ENCODE measurements around the gene TRAF1. TPM values are rescaled to one million over a fixed set of nuclear protein-coding genes. Genes with fewer than 3 reads are reported as not detected.

TRAF1 gene
- total RNA-seq, 4 donors from 2014 or later: 12.3 to 21.0 (median 19.8) TPM

DNA sequence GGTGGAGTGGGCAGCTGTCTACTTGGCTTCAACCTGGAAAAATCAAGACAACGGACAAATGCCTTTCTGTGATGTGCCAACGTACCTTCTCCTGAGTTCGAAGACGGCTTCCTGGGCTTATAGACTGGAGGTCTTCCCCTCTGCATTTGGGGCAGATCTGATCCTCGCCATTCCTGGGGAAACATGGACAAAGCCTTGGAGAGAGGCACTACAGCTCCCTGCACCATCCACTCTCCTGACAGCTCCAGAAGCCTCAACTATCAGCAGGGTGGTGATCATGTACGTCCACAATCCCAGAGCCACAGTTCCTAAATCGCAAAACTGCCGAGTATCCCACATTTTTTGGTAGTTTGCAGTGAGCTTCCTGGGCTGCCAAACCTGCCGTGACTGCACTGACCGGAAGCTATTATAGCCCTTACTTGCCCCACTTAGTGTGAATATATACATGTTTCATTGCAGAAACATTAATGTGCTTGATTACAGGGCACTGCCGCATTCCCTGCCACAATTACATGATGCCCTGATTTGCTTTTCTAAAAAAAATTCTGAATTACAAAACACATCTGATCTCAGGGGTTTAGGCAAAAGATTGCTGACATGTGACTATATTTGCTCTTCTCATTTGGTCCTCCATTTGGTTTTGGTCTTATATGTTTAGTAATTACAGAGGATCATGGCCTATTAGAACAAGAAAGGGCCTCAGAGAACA is 2.8 kb downstream of the TRAF1 start:
- H3K4me3 ChIP-seq: no peak overlapping the region
- DNase-seq (ENCODE audit: low spot score in 2 of 2): no peak
- TF ChIP-seq, protein P1, sequence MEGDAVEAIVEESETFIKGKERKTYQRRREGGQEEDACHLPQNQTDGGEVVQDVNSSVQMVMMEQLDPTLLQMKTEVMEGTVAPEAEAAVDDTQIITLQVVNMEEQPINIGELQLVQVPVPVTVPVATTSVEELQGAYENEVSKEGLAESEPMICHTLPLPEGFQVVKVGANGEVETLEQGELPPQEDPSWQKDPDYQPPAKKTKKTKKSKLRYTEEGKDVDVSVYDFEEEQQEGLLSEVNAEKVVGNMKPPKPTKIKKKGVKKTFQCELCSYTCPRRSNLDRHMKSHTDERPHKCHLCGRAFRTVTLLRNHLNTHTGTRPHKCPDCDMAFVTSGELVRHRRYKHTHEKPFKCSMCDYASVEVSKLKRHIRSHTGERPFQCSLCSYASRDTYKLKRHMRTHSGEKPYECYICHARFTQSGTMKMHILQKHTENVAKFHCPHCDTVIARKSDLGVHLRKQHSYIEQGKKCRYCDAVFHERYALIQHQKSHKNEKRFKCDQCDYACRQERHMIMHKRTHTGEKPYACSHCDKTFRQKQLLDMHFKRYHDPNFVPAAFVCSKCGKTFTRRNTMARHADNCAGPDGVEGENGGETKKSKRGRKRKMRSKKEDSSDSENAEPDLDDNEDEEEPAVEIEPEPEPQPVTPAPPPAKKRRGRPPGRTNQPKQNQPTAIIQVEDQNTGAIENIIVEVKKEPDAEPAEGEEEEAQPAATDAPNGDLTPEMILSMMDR (IDR thresholded peaks at IDR 0.05): no peak
- no peak for TF ChIP-seq EP300 (IDR thresholded peaks at IDR 0.05)
- TF ChIP-seq POLR2A (IDR thresholded peaks at IDR 0.05): no peak
- peaks cover 3 to 54% (median 39%) of the 10 kb centered on the region in 4 donors for H3K4me1 ChIP-seq
- no peaks in the 10 kb centered on the region for H3K27me3 ChIP-seq
- 93 to 95% methylated on average over 11 of the region's 11 CpGs for WGBS, 2 donors
- peak overlapping the region in 3 of 4 donors; percentile 78 to 95 (median 93) for H3K27ac ChIP-seq
- no peaks in the 10 kb centered on the region for H3K36me3 ChIP-seq
- no peaks in the 10 kb centered on the region for H3K9me3 ChIP-seq

DNA sequence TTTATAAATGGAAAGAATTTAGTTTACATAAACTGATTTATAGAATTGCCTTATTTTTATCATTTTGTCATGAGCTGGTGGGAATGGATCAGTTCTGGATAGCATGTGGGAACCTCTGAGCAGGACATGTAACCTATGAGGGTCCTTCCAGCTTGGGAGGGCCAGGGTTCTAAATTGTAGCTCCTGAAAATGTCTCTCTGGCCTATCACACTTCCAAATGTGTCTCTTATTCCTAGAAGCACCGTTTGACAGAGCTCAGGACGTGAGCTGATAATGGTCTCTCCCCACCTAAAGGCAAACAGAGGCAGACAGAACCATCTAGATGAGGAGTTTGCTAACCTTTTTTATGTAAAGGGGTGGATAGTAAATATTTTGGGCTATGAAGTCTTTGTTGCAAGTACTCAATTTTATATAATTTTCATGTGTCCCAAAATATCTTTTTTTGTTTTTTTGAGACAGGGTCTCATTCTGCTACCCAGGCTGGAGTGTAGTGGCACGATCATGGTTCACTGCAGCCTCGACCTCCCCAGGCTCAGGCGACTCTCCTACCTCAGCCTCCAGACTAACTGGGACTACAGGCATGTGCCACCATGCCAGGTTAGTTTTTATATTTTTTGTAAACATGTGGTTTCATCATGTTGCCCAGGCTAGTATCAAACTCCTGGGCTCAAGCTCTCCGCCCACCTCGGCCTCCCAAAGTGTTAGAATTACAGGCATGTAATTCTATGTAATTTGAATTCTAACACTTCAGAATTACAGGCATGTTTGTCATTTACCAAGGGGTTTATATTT is 4.0 kb downstream of the TRAF1 start:
- TF ChIP-seq EP300 (IDR thresholded peaks at IDR 0.05) (no peak), POLR2A (IDR thresholded peaks at IDR 0.05) (no peak)
- TF ChIP-seq, protein P1 (IDR thresholded peaks at IDR 0.05): no peak
- 68 to 73% methylated on average over 7 of the region's 7 CpGs for WGBS, 2 donors
- no peak overlapping the region for H3K4me3 ChIP-seq
- H3K9me3 ChIP-seq: no peaks in the 10 kb centered on the region
- H3K36me3 ChIP-seq: no peaks in the 10 kb centered on the region
- no peaks in the 10 kb centered on the region for H3K27me3 ChIP-seq
- DNase-seq (ENCODE audit: low spot score in 2 of 2): no peak
- H3K27ac ChIP-seq: peak overlapping the region; percentile 46 to 95 (median 86)
- peaks cover 3 to 57% (median 37%) of the 10 kb centered on the region in 4 donors for H3K4me1 ChIP-seq

DNA sequence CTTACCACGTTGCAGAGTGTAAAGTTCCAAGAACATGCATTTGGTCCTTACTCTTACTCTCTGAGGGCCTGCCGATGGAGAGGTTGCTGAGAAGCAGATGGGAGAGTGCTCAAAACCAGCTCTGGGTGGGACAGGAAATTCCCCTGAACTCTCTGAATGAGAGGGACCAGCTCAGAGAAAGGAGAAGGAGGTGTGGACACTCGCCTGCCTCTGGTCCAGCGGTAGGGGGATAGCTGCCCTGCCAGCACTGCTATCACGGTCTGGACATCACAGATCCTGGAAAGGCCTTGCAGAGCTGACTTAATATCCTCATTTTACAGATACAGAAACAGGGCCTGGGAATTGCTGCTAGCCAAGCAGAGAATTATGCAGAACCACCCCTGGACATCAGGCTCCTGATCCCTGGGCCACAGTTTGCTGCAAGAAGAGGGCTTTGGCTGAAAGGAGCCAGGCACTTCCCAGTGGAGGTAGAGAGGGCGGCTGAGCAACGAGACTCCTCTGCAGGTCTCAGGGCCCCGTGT is 4.9 kb downstream of the TRAF1 start:
- Histone ChIP-seq H3K36me3 (no peaks in the 10 kb centered on the region), H3K4me3 (no peak overlapping the region), H3K27me3 (no peaks in the 10 kb centered on the region), H3K9me3 (no peaks in the 10 kb centered on the region), H3K4me1 (peaks cover 3 to 62% (median 40%) of the 10 kb centered on the region in 4 donors), H3K27ac (peak overlapping the region; percentile 46 to 95 (median 86))
- 45 to 48% methylated on average over 8 of the region's 8 CpGs for WGBS, 2 donors
- no peak for DNase-seq (ENCODE audit: low spot score in 2 of 2)
- TF ChIP-seq, protein P1 (IDR thresholded peaks at IDR 0.05): no peak
- TF ChIP-seq POLR2A (IDR thresholded peaks at IDR 0.05) (no peak), EP300 (IDR thresholded peaks at IDR 0.05) (no peak)

DNA sequence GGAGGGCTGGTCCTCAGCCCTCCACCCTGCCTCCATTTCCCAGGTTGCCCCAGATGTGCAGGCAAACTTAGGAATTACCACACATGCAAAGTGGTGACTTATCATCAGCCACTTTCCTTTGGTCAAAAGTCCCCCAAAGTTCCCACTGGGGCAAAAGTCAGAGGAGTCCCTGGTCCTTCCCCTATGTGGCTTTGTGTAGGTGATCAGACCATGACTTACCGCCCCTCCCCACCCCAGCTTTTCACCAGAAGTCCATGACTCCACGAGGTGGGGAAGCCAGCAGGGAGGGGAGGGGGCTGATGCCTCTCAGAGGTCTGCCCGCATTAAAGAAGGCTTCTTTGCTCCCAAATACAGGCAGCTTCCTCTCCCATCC is 5.8 kb downstream of the TRAF1 start:
- Histone ChIP-seq H3K36me3 (no peaks in the 10 kb centered on the region), H3K4me3 (no peak overlapping the region), H3K4me1 (peaks cover 4 to 66% (median 48%) of the 10 kb centered on the region in 4 donors), H3K27ac (peak overlapping the region; percentile 60 to 95 (median 86)), H3K27me3 (no peaks in the 10 kb centered on the region), H3K9me3 (no peaks in the 10 kb centered on the region)
- TF ChIP-seq, protein P1 (IDR thresholded peaks at IDR 0.05): no peak
- no peak for TF ChIP-seq POLR2A (IDR thresholded peaks at IDR 0.05)
- no peak for TF ChIP-seq EP300 (IDR thresholded peaks at IDR 0.05)
- WGBS, 2 donors: 59 to 70% methylated on average over 3 of the region's 3 CpGs
- no peak for DNase-seq (ENCODE audit: low spot score in 2 of 2)

Measured in tibial nerve (tissue), 4 donors.